GM12875 (cell line): ENCODE measurements around the gene FOXP1.

Source experiments
- H3K4me3 ChIP-seq: one replicate; pipeline ENCODE4 v1.5.1; 2011; ENCODE audit warnings: low read depth, low read length, control low read depth
- TF ChIP-seq, protein P1 (sequence below): IDR thresholded peaks from 2 replicates; pipeline ENCODE4 v1.5.1; 2011; ENCODE audit warnings: low read depth, mild to moderate bottlenecking, control low read depth, inconsistent platforms, low read length, moderate library complexity, borderline replicate concordance; ENCODE audit not compliant: insufficient read depth

FOXP1 gene

DNA sequence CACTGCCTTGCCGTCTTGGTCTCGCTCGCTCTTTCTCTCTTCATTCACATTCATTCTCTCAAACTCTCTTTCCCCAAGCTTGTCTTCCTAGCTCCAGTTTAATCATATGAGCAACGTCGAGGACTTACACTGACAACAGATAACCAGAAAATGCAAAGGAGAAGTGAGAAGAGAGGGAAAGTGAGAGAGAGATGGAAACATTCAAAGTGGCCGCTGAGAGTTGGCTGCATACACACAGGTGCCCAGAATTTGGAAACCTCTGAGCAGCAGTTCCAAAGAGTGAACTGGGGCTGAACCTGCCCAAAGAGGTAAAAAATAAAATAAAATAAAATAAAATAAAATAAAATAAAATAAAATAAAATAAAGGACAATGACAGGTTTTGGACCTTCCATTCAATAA, 583.0 kb downstream of the FOXP1 start:
- TF ChIP-seq, protein P1, sequence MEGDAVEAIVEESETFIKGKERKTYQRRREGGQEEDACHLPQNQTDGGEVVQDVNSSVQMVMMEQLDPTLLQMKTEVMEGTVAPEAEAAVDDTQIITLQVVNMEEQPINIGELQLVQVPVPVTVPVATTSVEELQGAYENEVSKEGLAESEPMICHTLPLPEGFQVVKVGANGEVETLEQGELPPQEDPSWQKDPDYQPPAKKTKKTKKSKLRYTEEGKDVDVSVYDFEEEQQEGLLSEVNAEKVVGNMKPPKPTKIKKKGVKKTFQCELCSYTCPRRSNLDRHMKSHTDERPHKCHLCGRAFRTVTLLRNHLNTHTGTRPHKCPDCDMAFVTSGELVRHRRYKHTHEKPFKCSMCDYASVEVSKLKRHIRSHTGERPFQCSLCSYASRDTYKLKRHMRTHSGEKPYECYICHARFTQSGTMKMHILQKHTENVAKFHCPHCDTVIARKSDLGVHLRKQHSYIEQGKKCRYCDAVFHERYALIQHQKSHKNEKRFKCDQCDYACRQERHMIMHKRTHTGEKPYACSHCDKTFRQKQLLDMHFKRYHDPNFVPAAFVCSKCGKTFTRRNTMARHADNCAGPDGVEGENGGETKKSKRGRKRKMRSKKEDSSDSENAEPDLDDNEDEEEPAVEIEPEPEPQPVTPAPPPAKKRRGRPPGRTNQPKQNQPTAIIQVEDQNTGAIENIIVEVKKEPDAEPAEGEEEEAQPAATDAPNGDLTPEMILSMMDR: no peak
- H3K4me3 ChIP-seq: no peak overlapping the region

GRCh38 chr3:70999730-71000129, 583.8 kb downstream of the FOXP1 start:
- TF ChIP-seq, protein P1: no peak
- H3K4me3 ChIP-seq: no peak overlapping the region

GRCh38 chr3:70996082-70996481, 587.4 kb downstream of the FOXP1 start:
- no peak overlapping the region for H3K4me3 ChIP-seq
- TF ChIP-seq, protein P1: no peak

GRCh38 chr3:70994644-70995043, 588.9 kb downstream of the FOXP1 start:
- no peak overlapping the region for H3K4me3 ChIP-seq

DNA sequence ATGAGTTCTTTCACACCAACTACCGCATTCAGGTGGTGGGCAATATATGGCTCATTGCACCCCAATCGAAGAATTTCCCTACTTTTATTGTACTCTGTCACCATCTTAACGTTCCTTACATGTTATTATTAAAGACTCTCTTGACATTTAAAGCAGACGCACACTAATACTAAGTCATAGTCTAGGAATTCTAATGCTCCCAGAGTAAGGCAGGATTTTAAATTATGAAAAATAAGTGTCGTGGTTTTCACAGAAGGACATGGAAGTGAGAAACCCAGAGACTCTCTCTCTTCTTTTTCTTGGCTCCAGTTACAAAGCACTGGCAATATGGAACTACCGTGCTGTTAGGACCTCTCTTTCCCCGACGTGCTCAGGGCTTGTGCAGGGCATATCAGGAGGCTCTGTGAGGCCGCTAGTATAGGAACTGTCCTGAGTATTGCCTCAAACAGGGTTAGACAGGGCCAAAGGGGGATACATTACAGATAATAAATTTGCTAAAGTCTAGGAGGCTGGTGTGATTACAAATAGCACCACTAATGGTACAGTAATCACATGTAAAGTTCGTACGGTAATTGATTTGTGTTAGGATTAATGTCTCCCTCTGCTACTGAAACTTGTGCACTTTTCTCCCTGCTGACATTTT, 590.8 kb downstream of the FOXP1 start:
- no peak overlapping the region for H3K4me3 ChIP-seq
- TF ChIP-seq, protein P1: no peak

More at GRCh38 chr3:70994644-70995043, 588.9 kb downstream of the FOXP1 start:
- TF ChIP-seq, protein P1: no peak

DNA sequence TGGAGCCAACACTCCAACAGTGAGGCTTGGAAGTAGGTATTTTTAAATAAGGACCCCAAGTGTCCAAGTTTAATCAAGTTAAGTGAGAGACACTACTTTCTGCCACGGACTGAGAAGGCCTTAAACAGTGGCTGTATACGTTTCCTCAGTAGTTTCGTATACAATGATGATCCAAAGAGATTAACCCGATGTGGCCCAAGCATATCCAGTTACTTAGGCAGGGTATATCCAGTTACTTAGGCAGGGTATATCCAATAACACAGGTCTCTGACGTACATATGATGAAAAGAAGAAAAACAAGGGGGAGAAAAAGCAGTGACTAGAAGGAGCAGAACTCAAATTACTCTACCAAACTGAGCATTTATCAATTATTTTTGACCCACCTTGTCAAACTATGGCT, 591.4 kb downstream of the FOXP1 start:
- H3K4me3 ChIP-seq: no peak overlapping the region
- TF ChIP-seq, protein P1: no peak

DNA sequence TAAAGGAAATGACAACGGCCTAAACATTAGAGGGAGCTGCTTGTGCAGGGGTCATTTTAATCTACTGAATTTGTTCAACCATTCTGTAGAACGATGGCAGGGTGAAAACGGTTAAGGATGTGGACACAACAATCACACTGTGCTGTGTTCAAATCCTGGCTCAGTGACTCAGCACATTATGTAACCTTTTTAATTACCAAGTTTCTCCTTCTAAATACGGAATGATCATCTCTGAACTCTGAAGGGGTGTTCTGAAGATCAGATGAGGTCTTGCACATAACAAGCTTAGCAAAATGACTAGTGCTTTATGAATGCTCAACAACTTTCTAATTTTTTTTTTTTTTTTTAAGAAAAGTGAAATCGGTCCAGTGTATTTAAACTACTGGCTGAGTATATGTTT, 592.8 kb downstream of the FOXP1 start:
- TF ChIP-seq, protein P1: no peak
- no peak overlapping the region for H3K4me3 ChIP-seq
